IMR-90 (cell line): ENCODE measurements around the gene MUC6. TPM values are rescaled to one million over a fixed set of nuclear protein-coding genes. Genes with fewer than 3 reads are reported as not detected.
"Not testable (repeated sequence)": the region's sequence is repeated elsewhere in the genome, so short reads cannot be mapped to it uniquely, and the experiment has no call there.

ENCODE experiments used
- ATAC-seq: fragments of 200-7000 bp; cut with Tn5 transposase; 2 replicates; pipeline ENCODE4 v1.9.1; 2020; ENCODE audit warnings: low read depth, mild to moderate bottlenecking, moderate library complexity
- BruUV-seq: library from RNA; stranded (reverse); fragments of 400-500 nt; replicated peaks from 2 replicates; lab custom pipeline; 2021; lab: Mats Ljungman, UMichigan
- CTCF ChIA-PET: fragments of 300-600 bp; formaldehyde crosslinking; extraction: SDS; loops from one replicate; lab custom pipeline; 2021; ENCODE audit warnings: antibody characterized with exemption; lab: Yijun Ruan, JAX
- POLR2A ChIA-PET: fragments of 300-600 bp; sonication (Branson Sonifier 250); formaldehyde crosslinking; loops from one replicate; lab custom pipeline; 2022; ENCODE audit warnings: antibody characterized with exemption; ENCODE audit not compliant: unreplicated experiment; lab: Charles Lee
- DNase-seq: peaks from one replicate; pipeline ENCODE4 v3.0.0; 2013
- H2AFZ ChIP-seq: replicated peaks from 2 replicates; pipeline ENCODE3; 2013; ENCODE audit warnings: low read length, mild to moderate bottlenecking; ENCODE audit not compliant: poor library complexity
- H2AK5ac ChIP-seq: 2 replicates; pipeline ENCODE4 v1.6.1; 2013; ENCODE audit warnings: low read depth, low read length, inconsistent platforms
- H2AK9ac ChIP-seq: replicated peaks from 2 replicates; pipeline ENCODE3; 2013; ENCODE audit warnings: mild to moderate bottlenecking, low read depth, low read length, moderate library complexity; ENCODE audit not compliant: poor library complexity
- H2BK120ac ChIP-seq: 2 replicates; pipeline ENCODE4 v1.6.1; 2013; ENCODE audit warnings: low read depth, low read length, inconsistent platforms
- H2BK15ac ChIP-seq: 3 replicates; pipeline ENCODE4 v1.6.1; 2013; ENCODE audit warnings: low read depth, low read length, inconsistent platforms
- H2BK20ac ChIP-seq: 2 replicates; pipeline ENCODE4 v1.6.1; 2013; ENCODE audit warnings: low read depth, mild to moderate bottlenecking, inconsistent platforms, low read length, moderate library complexity
- H2BK5ac ChIP-seq: 2 replicates; pipeline ENCODE4 v1.6.1; 2013; ENCODE audit warnings: mild to moderate bottlenecking, low read depth, low read length, inconsistent platforms; ENCODE audit not compliant: poor library complexity, severe bottlenecking
- H3K14ac ChIP-seq: replicated peaks from 2 replicates; pipeline ENCODE4 v1.6.1; 2013; ENCODE audit warnings: low read depth, low read length, inconsistent platforms
- H3K18ac ChIP-seq: 2 replicates; pipeline ENCODE4 v1.6.1; 2013; ENCODE audit warnings: low read depth, low read length, control low read depth
- H3K23ac ChIP-seq: 2 replicates; pipeline ENCODE4 v1.6.1; 2013; ENCODE audit warnings: low read depth, low read length, inconsistent platforms
- H3K27ac ChIP-seq: 2 replicates; pipeline ENCODE4 v1.5.1; 2013; ENCODE audit warnings: mild to moderate bottlenecking, control low read depth, low read length; ENCODE audit not compliant: insufficient read depth
- H3K27me3 ChIP-seq: 2 replicates; pipeline ENCODE4 v1.6.1; 2013; ENCODE audit warnings: low read length; ENCODE audit not compliant: control insufficient read depth, insufficient read depth
- H3K36me3 ChIP-seq: 2 replicates; pipeline ENCODE4 v1.6.1; 2013; ENCODE audit warnings: low read length, mixed read lengths; ENCODE audit not compliant: control insufficient read depth, insufficient read depth
- H3K4ac ChIP-seq: 2 replicates; pipeline ENCODE4 v1.6.1; 2013; ENCODE audit warnings: low read depth, low read length, inconsistent platforms
- H3K4me1 ChIP-seq: 2 replicates; pipeline ENCODE4 v1.6.1; 2013; ENCODE audit warnings: low read length, mixed read lengths; ENCODE audit not compliant: control insufficient read depth, insufficient read depth
- H3K4me2 ChIP-seq: 2 replicates; pipeline ENCODE4 v1.6.1; 2013; ENCODE audit warnings: low read depth, mild to moderate bottlenecking, control low read depth, low read length, moderate library complexity
- H3K4me3 ChIP-seq: 2 replicates; pipeline ENCODE4 v1.5.1; 2013; ENCODE audit warnings: low read depth, mild to moderate bottlenecking, control low read depth, low read length, moderate library complexity; ENCODE audit not compliant: insufficient read depth
- H3K56ac ChIP-seq: 2 replicates; pipeline ENCODE4 v1.6.1; 2013; ENCODE audit warnings: low read length, inconsistent platforms; ENCODE audit not compliant: insufficient read depth; ENCODE audit errors: extremely low read depth
- H3K79me1 ChIP-seq, 2 experiments: 2 replicates each; pipeline ENCODE4 v1.6.1; 2013; ENCODE audit warnings: low read length in 2 of 2, inconsistent platforms in 1 of 2, low read depth in 1 of 2
- H3K9ac ChIP-seq: 2 replicates; pipeline ENCODE4 v1.6.1; 2013; ENCODE audit warnings: low read depth, low read length, control low read depth
- H3K9me1 ChIP-seq: 2 replicates; pipeline ENCODE4 v1.6.1; 2013; ENCODE audit warnings: low read length, inconsistent platforms; ENCODE audit not compliant: insufficient read depth
- H3K9me3 ChIP-seq: 2 replicates; pipeline ENCODE4 v1.6.1; 2013; ENCODE audit warnings: low read length; ENCODE audit not compliant: control insufficient read depth, insufficient read depth
- H4K20me1 ChIP-seq: 2 replicates; pipeline ENCODE4 v1.6.1; 2013; ENCODE audit warnings: low read length, inconsistent platforms; ENCODE audit not compliant: insufficient read depth
- H4K5ac ChIP-seq: 2 replicates; pipeline ENCODE4 v1.6.1; 2013; ENCODE audit warnings: mild to moderate bottlenecking, low read depth, low read length, control low read depth
- H4K8ac ChIP-seq, 2 experiments: 2 replicates each; pipeline ENCODE4 v1.6.1; 2013; ENCODE audit warnings: low read depth in 2 of 2, low read length in 2 of 2, control low read depth in 1 of 2, inconsistent platforms in 1 of 2
- H4K91ac ChIP-seq: 2 replicates; pipeline ENCODE4 v1.6.1; 2013; ENCODE audit warnings: low read depth, low read length, inconsistent platforms; ENCODE audit not compliant: insufficient read depth
- CTCF ChIP-seq: conservative IDR thresholded peaks from 2 replicates; pipeline ENCODE4 v1.5.1; 2012; ENCODE audit warnings: mild to moderate bottlenecking, low read depth, low read length, improper control_type of control experiment
- POLR2A ChIP-seq: IDR thresholded peaks from 2 replicates; pipeline ENCODE4 v1.6.1; 2012; ENCODE audit warnings: mild to moderate bottlenecking, low read depth, low read length
- RAD21 ChIP-seq: IDR thresholded peaks from 2 replicates; pipeline ENCODE4 v1.6.1; 2012; ENCODE audit warnings: low read length, improper control_type of control experiment
- SMC3 ChIP-seq: fragments of 150-350 bp; IDR thresholded peaks from 2 replicates; pipeline ENCODE4 v1.6.1; 2016; ENCODE audit warnings: low read depth, mild to moderate bottlenecking, antibody characterized with exemption, low read length, moderate library complexity
- USF2 ChIP-seq: fragments of 150-350 bp; IDR thresholded peaks from 2 replicates; pipeline ENCODE4 v1.6.1; 2017; ENCODE audit warnings: mild to moderate bottlenecking, antibody characterized with exemption, low read length, low read depth
- WGBS, 2 experiments: methylation state at CpG; one replicate each; pipeline versions ENCODE4 v1.1.5 to v1.1.7; 2013; ENCODE audit warnings: missing lambda C conversion rate in 2 of 2; ENCODE audit not compliant: insufficient read length in 1 of 2; ENCODE audit errors: extremely low coverage in 2 of 2; 5-methylcytosine and 5-hydroxymethylcytosine counted together
- dilution Hi-C: fragments of 300-500 bp; cut with HindIII; formaldehyde crosslinking; loops from one replicate; pipeline ENCODE4 v1.14.3; 2018; ENCODE audit warnings: low sequenced_read_pairs; ENCODE audit not compliant: unreplicated experiment
- in situ Hi-C: fragments of 300-500 bp; cut with MboI; formaldehyde crosslinking; loops from 3 replicates; pipeline ENCODE4 v1.14.3; 2019; ENCODE audit warnings: low sequenced_read_pairs, inconsistent platforms, mixed read lengths
- intact Hi-C: fragments of 100-400 bp; cut with micrococcal nuclease; formaldehyde crosslinking; loops from 2 replicates; pipeline ENCODE4 v1.10.0; 2022
- polyA plus RNA-seq, 3 experiments: library from polyadenylated mRNA; depleted of rRNA; stranded (reverse); fragments of >200 nt; gene quantifications; 2 replicates each; pipeline ENCODE4 v1.2.3, GENCODE V29; 2012; ENCODE audit warnings: low replicate concordance in 1 of 3
- total RNA-seq: library from RNA; depleted of rRNA; stranded (reverse); fragments of >200 nt; gene quantifications from 2 replicates; pipeline ENCODE4 v1.2.3, GENCODE V29; 2012

The MUC6 gene
- total and polyA plus RNA-seq, 2 of the 4 experiments (the other 2 are of a cell fraction): not detected

- Histone ChIP-seq H3K9me3 (no peaks in the 10 kb centered on the region), H2AFZ (no peak overlapping the region), H2AK9ac (no peak overlapping the region), H3K36me3 (peaks cover 56% of the 10 kb centered on the region), H3K27ac (no peak overlapping the region), H3K4me1 (no peaks in the 10 kb centered on the region), H3K14ac (no peak overlapping the region), H4K8ac (no peak overlapping the region), H3K4me3 (no peak overlapping the region), H3K27me3 (no peaks in the 10 kb centered on the region), H3K4me2 (no peak overlapping the region), H3K56ac (no peak overlapping the region), H2BK120ac (no peak overlapping the region), H3K79me1 (peaks cover 18 to 48% of the 10 kb centered on the region in 2 experiments), H2BK15ac (no peak overlapping the region), H2AK5ac (no peak overlapping the region), H4K20me1 (peaks cover 38% of the 10 kb centered on the region), H4K91ac (no peak overlapping the region), H3K23ac (no peak overlapping the region), H3K18ac (no peak overlapping the region), H4K5ac (no peak overlapping the region), H3K4ac (no peak overlapping the region), H2BK5ac (no peak overlapping the region), H3K9ac (no peak overlapping the region), H3K9me1 (no peaks in the 10 kb centered on the region; the same call in 1 of the 2 replicates), H2BK20ac (no peak overlapping the region)
- in situ Hi-C loops (no loop called here), dilution Hi-C loops (no loop called here), intact Hi-C loops (no loop called here)
- DNase-seq (peak; percentile 52), ATAC-seq (peak; percentile 87)
- no TSS peak for BruUV-seq
- TF ChIP-seq USF2: no peak
- TF ChIP-seq POLR2A: no peak
- peak; percentile 57 for TF ChIP-seq SMC3
- TF ChIP-seq CTCF: peak; percentile 50
- peak; percentile 43 for TF ChIP-seq RAD21
- CTCF ChIA-PET: no interaction called here
- POLR2A ChIA-PET: no interaction called here
- 86% methylated on average over 1 of the region's 15 CpGs; no CpG with 5 or more reads in 1 of the 2 experiments for WGBS, 2 experiments
These were observed 60.7 kb downstream of the MUC6 start for GRCh38 chr11:975827-976226.

GRCh38 chr11:975376-975775 lies 61.1 kb downstream of the MUC6 start:
- H2AK9ac ChIP-seq, H3K27me3 ChIP-seq, H4K8ac ChIP-seq, in situ Hi-C loops, H2BK120ac ChIP-seq, H3K9me1 ChIP-seq, H2AFZ ChIP-seq, H4K91ac ChIP-seq, H3K4me3 ChIP-seq, H3K4me2 ChIP-seq, H4K5ac ChIP-seq, intact Hi-C loops, H2AK5ac ChIP-seq, H2BK20ac ChIP-seq, H3K4me1 ChIP-seq, H3K4ac ChIP-seq, dilution Hi-C loops, H2BK5ac ChIP-seq, H3K18ac ChIP-seq, H3K14ac ChIP-seq, H3K27ac ChIP-seq, ATAC-seq, H2BK15ac ChIP-seq, H3K23ac ChIP-seq, H3K9me3 ChIP-seq, BruUV-seq, H3K56ac ChIP-seq, CTCF ChIA-PET, DNase-seq, H3K9ac ChIP-seq, POLR2A ChIA-PET: not testable (repeated sequence)
- 88% methylated on average over 31 of the region's 41 CpGs; no CpG with 5 or more reads in 1 of the 2 experiments for WGBS, 2 experiments
- peaks cover 39% of the 10 kb centered on the region for H4K20me1 ChIP-seq
- H3K36me3 ChIP-seq: peaks cover 59% of the 10 kb centered on the region
- peaks cover 18 to 52% of the 10 kb centered on the region in 2 experiments for H3K79me1 ChIP-seq
